Nephron progenitor cell (in vitro differentiated cells): ENCODE measurements around the gene ECM2.
"Not testable (repeated sequence)": the region's sequence is repeated elsewhere in the genome, so short reads cannot be mapped to it uniquely, and the experiment has no call there.

Experiments used
- DNase-seq: peaks from one replicate; pipeline ENCODE4 v3.0.0; 2021
- H3K27ac Mint-ChIP-seq: 2 replicates; pipeline ENCODE4 v1.8.0; 2021; ENCODE audit warnings: mild to moderate bottlenecking, moderate library complexity, mixed read lengths
- H3K27me3 Mint-ChIP-seq: 2 replicates; pipeline ENCODE4 v1.8.0; 2021; ENCODE audit warnings: mild to moderate bottlenecking, low read depth, mixed read lengths; ENCODE audit not compliant: poor library complexity
- H3K36me3 Mint-ChIP-seq: 2 replicates; pipeline ENCODE4 v1.8.0; 2021; ENCODE audit warnings: low read depth, mixed read lengths
- H3K4me1 Mint-ChIP-seq: 2 replicates; pipeline ENCODE4 v1.8.0; 2021; ENCODE audit warnings: mixed read lengths
- H3K4me3 Mint-ChIP-seq: 2 replicates; pipeline ENCODE4 v1.8.0; 2021; ENCODE audit warnings: mild to moderate bottlenecking, moderate library complexity, mixed read lengths
- H3K9me3 Mint-ChIP-seq: 2 replicates; pipeline ENCODE4 v1.8.0; 2021; ENCODE audit warnings: mild to moderate bottlenecking, moderate library complexity, mixed read lengths
- CTCF ChIP-seq: fragments of 200-600 bp; sonication (generic); IDR thresholded peaks from 2 replicates; pipeline ENCODE4 v1.5.0; 2021; ENCODE audit warnings: antibody characterized with exemption

The ECM2 gene

GRCh38 chr9:92535940-92536850 is at the start of gene ECM2:
Gene ECM2, minus strand, starts transcription at chr9:92535990. Its CDS starts 13,124 bp downstream, at chr9:92522866.
- H3K27ac Mint-ChIP-seq, result no peak within 1 kb of the TSS
- H3K4me1 Mint-ChIP-seq, result peaks cover 4% of the 10 kb centered on the region
- peaks cover 5% of the 10 kb centered on the region for H3K36me3 Mint-ChIP-seq
- peaks cover 12% of the 10 kb centered on the region for H3K9me3 Mint-ChIP-seq
- no peak for TF ChIP-seq CTCF
- H3K27me3 Mint-ChIP-seq, result no peaks in the 10 kb centered on the region
- no peak for DNase-seq
- no peak within 1 kb of the TSS for H3K4me3 Mint-ChIP-seq

GRCh38 chr9:92576175-92576574 is 40.4 kb upstream of the ECM2 start:
- no peak overlapping the region for H3K27ac Mint-ChIP-seq
- H3K36me3 Mint-ChIP-seq, result peaks cover 6% of the 10 kb centered on the region
- H3K4me1 Mint-ChIP-seq, result no peaks in the 10 kb centered on the region
- H3K4me3 Mint-ChIP-seq, result no peak overlapping the region
- DNase-seq, result no peak
- H3K27me3 Mint-ChIP-seq, result no peaks in the 10 kb centered on the region
- no peak for TF ChIP-seq CTCF
- H3K9me3 Mint-ChIP-seq, result peaks cover 38% of the 10 kb centered on the region

GRCh38 chr9:92573612-92574011 is 37.8 kb upstream of the ECM2 start:
- H3K27me3 Mint-ChIP-seq, DNase-seq, H3K4me3 Mint-ChIP-seq, H3K27ac Mint-ChIP-seq, H3K36me3 Mint-ChIP-seq, H3K4me1 Mint-ChIP-seq: not testable (repeated sequence)
- H3K9me3 Mint-ChIP-seq, result peaks cover 46% of the 10 kb centered on the region

- H3K4me3 Mint-ChIP-seq, H3K4me1 Mint-ChIP-seq, DNase-seq, H3K27ac Mint-ChIP-seq, H3K36me3 Mint-ChIP-seq, H3K27me3 Mint-ChIP-seq: not testable (repeated sequence)
- H3K9me3 Mint-ChIP-seq, result peaks cover 43% of the 10 kb centered on the region
Observed at GRCh38 chr9:92571871-92572270, 36.1 kb upstream of the ECM2 start.

GRCh38 chr9:92564982-92565381 is 29.2 kb upstream of the ECM2 start:
- peaks cover 7% of the 10 kb centered on the region for H3K36me3 Mint-ChIP-seq
- no peaks in the 10 kb centered on the region for H3K27me3 Mint-ChIP-seq
- DNase-seq, result no peak
- no peak overlapping the region for H3K27ac Mint-ChIP-seq
- no peak for TF ChIP-seq CTCF
- H3K4me1 Mint-ChIP-seq, result peaks cover 4% of the 10 kb centered on the region
- H3K4me3 Mint-ChIP-seq, result no peak overlapping the region
- peaks cover 18% of the 10 kb centered on the region for H3K9me3 Mint-ChIP-seq

GRCh38 chr9:92564504-92564903 is 28.7 kb upstream of the ECM2 start:
- TF ChIP-seq CTCF, result no peak
- Mint-ChIP-seq H3K9me3 (peaks cover 13% of the 10 kb centered on the region), H3K27ac (no peak overlapping the region), H3K27me3 (no peaks in the 10 kb centered on the region), H3K36me3 (peaks cover 7% of the 10 kb centered on the region), H3K4me3 (no peak overlapping the region), H3K4me1 (peaks cover 4% of the 10 kb centered on the region)
- no peak for DNase-seq
